A673 (cell line): ENCODE data around the gene CLK2.

Experiments
- CTCF ChIP-seq: fragments of 300-800, 200-600 bp; sonication (generic); conservative IDR thresholded peaks from 2 replicates; pipeline ENCODE4 v1.5.1; 2017; ENCODE audit warnings: low read depth, mild to moderate bottlenecking, antibody characterized with exemption, low read length, moderate library complexity, mixed read lengths
- EZH2 ChIP-seq: fragments of 200-600 bp; sonication (generic); IDR thresholded peaks from 2 replicates; pipeline ENCODE4 v1.6.1; 2017; ENCODE audit warnings: borderline replicate concordance, low read depth, mild to moderate bottlenecking, mixed read lengths, antibody characterized with exemption, low read length; ENCODE audit not compliant: poor library complexity, severe bottlenecking

DNA sequence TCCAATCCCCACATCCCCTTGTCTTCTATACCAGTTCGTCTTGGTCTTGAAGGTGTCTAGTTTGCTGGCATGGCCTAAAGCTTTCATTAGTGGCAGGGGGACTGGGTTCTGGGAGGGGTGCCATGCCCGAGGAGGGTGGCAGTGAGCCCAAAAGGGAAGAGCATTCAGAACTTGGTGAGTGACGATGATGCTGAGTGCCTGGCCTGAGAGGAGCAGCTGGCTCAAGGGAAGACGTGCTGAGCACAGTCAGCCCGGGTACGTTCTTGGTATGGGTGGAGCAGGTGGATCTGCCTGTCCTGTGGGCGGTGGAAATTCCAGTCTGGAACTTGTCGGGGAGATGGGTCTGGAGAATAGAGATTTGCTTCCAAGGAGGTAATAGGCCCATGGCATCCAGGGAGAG lies 40.0 kb upstream of the CLK2 start:
- TF ChIP-seq EZH2 (no peak), CTCF (no peak)
